ENCODE measurements around the gene METTL2B. TPM values are rescaled to one million over a fixed set of nuclear protein-coding genes. Genes with fewer than 3 reads are reported as not detected.

METTL2B gene
- total RNA-seq (2022; extraction: Qiagen RNA extraction; ENCODE audit: low read depth) = 20.1 to 29.7 TPM (median 26.5 TPM) in 5 replicates

DNA sequence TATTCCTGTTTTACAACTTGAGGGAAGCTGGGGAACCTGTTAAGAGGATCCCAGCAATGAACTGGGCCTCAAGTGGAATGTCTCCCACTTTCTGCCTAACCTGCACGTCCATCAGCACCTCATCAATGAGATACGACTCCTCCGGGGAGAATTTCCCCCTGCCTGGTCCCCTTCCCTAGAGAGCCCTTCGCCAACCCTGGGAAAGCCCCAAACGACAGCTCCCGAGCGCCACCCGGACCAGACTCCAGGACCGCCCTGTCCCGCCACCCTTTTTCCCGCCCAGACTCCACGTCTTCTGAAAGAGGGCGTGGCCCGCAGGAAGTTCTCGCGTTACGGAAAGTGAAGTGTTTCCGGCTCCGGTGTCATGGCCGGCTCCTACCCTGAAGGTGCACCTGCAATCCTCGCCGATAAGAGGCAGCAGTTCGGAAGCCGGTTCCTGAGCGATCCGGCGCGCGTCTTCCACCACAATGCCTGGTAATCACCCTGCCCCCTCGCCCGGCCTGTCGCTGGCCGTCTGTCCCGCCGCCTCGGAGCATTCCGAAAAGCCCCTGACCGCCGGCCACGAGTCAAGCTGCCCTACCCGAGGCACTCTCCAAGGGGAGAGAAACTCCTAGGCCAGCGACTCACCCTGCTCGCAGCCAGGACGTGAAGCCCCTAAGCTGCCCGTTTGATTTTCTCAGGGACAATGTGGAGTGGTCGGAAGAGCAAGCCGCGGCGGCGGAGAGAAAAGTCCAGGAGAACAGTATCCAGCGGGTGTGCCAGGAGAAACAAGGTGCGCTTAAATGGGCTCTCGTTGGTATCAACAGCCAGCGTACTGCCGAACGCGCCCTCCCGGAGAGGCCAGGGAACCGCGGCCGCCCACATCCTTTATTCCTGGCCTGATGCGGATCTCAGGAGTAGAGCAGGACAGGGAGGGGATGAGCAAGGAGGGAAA lies at the start of gene METTL2B:
METTL2B (plus strand) TSS at position 347 of the 934 bp plus-strand sequence; CDS start at position 365, 18 bp downstream.

DNA sequence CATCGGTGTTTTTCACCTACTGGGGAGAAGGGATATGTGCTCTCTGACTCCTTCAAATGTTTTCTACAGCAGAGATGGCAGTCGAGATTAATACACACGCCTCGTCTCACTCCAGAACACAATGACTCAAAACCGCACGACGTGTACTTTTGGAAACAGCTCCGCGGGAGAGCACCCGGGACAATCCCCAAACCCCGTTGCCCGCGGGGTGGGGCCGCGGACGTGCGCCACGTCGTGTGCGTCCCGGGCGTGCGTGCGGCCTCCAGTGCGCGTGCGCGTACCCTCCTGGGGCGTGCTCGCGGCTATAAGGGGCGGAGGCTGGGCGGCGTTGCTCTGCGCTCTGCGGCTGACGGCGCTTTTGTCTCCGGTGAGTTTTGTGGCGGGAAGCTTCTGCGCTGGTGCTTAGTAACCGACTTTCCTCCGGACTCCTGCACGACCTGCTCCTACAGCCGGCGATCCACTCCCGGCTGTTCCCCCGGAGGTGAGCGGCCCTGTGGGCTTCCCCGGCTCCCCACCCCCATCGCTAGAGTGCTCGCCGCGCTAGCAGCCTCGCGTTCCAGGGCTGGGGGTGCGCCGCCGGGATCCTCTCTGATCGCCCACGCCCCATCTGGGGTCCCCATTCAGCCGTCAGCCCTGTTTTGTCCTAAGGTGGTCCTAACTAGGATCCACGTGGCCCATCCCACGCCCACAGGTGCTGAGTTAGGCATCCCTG lies 20.8 kb upstream of the METTL2B start, which contains the start of gene HILPDA:
HILPDA (plus strand) TSS at position 336 of the 712 bp plus-strand sequence. CDS start 1,391 bp downstream, outside the sequence.

Other genes starting within 250 kb of the METTL2B start
- not detected in 5 replicates for gene LEP, start 235.5 kb upstream of the METTL2B start, total RNA-seq (2022; extraction: Qiagen RNA extraction; ENCODE audit: low read depth)
- gene RBM28, start 132.8 kb upstream of the METTL2B start, total RNA-seq (2022; extraction: Qiagen RNA extraction; ENCODE audit: low read depth) = 58.1 to 64.3 TPM (median 59.3 TPM) in 5 replicates
- gene PRRT4, start 115.1 kb upstream of the METTL2B start, total RNA-seq (2022; extraction: Qiagen RNA extraction; ENCODE audit: low read depth) = 0.19 to 0.43 TPM (median 0.37 TPM) in 5 replicates
- 76.1 to 93.1 TPM (median 88.5 TPM) in 5 replicates for gene IMPDH1, start 66.8 kb upstream of the METTL2B start, total RNA-seq (2022; extraction: Qiagen RNA extraction; ENCODE audit: low read depth)
- 18.0 to 22.9 TPM (median 22.3 TPM) in 5 replicates for gene HILPDA, start 20.9 kb upstream of the METTL2B start, total RNA-seq (2022; extraction: Qiagen RNA extraction; ENCODE audit: low read depth)
- gene GARIN1A, start 195.5 kb downstream of the METTL2B start, total RNA-seq (2022; extraction: Qiagen RNA extraction; ENCODE audit: low read depth) = 0.26 to 0.80 TPM (median 0.65 TPM) in 5 replicates